Keratinocyte (primary cell): Measurements from ENCODE around the gene PIK3AP1. TPM values are rescaled to one million over a fixed set of nuclear protein-coding genes. Genes with fewer than 3 reads are reported as not detected.

Source experiments
- DNase-seq: peaks from one replicate; pipeline ENCODE4 v3.0.0-alpha.2; 2011; ENCODE audit warnings: low read depth, missing footprints, low spot score
- FAIRE-seq: peaks from 2 replicates; lab custom pipeline; 2011; peaks lifted over from hg19 to GRCh38; lab: Jason Lieb, UNC
- H2AFZ ChIP-seq: 2 replicates; pipeline ENCODE4 v1.6.0; 2012; ENCODE audit warnings: low read length, control low read depth, inconsistent platforms; ENCODE audit not compliant: control insufficient read depth
- H3K27ac ChIP-seq: 2 replicates; pipeline ENCODE4 v1.5.1; 2011; ENCODE audit warnings: low read length; ENCODE audit not compliant: control insufficient read depth, insufficient read depth
- H3K27me3 ChIP-seq: 3 replicates; pipeline ENCODE4 v1.6.0; 2011; ENCODE audit warnings: low read length; ENCODE audit not compliant: control insufficient read depth, insufficient read depth; ENCODE audit errors: extremely low read depth
- H3K36me3 ChIP-seq, 2 experiments: 2 replicates in 1 of 2; 3 replicates in 1 of 2; pipeline ENCODE4 v1.5.1; 2011; ENCODE audit warnings: low read length in 2 of 2, mild to moderate bottlenecking in 1 of 2; ENCODE audit not compliant: control insufficient read depth in 2 of 2, insufficient read depth in 2 of 2; ENCODE audit errors: extremely low read depth in 1 of 2
- H3K4me1 ChIP-seq: 3 replicates; pipeline ENCODE4 v1.5.1; 2011; ENCODE audit warnings: low read length; ENCODE audit not compliant: control insufficient read depth, insufficient read depth; ENCODE audit errors: extremely low read depth
- H3K4me2 ChIP-seq: 3 replicates; pipeline ENCODE4 v1.6.0; 2011; ENCODE audit warnings: low read depth, low read length; ENCODE audit not compliant: control insufficient read depth, insufficient read depth; ENCODE audit errors: extremely low read depth
- H3K4me3 ChIP-seq, 3 experiments: fragments of 200-600 bp in 1 of 3; sonication (generic) in 1 of 3; 2 replicates in 2 of 3; 3 replicates in 1 of 3; pipeline ENCODE4 v1.5.1; 2011 to 2016; ENCODE audit warnings: low read length in 3 of 3, mild to moderate bottlenecking in 3 of 3, control low read depth in 2 of 3, inconsistent platforms in 1 of 3, low read depth in 1 of 3, mixed read lengths in 1 of 3, mixed run types in 1 of 3, moderate library complexity in 1 of 3; ENCODE audit not compliant: control insufficient read depth in 2 of 3, insufficient read depth in 2 of 3; ENCODE audit errors: extremely low read depth in 1 of 3
- H3K79me2 ChIP-seq: 2 replicates; pipeline ENCODE4 v1.6.0; 2012; ENCODE audit warnings: low read length; ENCODE audit not compliant: control insufficient read depth, insufficient read depth
- H3K9ac ChIP-seq: 3 replicates; pipeline ENCODE4 v1.6.0; 2011; ENCODE audit warnings: low read length; ENCODE audit not compliant: control insufficient read depth, insufficient read depth; ENCODE audit errors: extremely low read depth
- H3K9me1 ChIP-seq: 3 replicates; pipeline ENCODE4 v1.6.0; 2011; ENCODE audit warnings: low read length; ENCODE audit not compliant: control insufficient read depth, insufficient read depth; ENCODE audit errors: extremely low read depth
- H3K9me3 ChIP-seq: 2 replicates; pipeline ENCODE4 v1.5.1; 2012; ENCODE audit warnings: low read depth, low read length; ENCODE audit not compliant: control insufficient read depth
- H4K20me1 ChIP-seq: 3 replicates; pipeline ENCODE4 v1.6.0; 2011; ENCODE audit warnings: low read length; ENCODE audit not compliant: control insufficient read depth, insufficient read depth; ENCODE audit errors: extremely low read depth
- EZH2 ChIP-seq: IDR thresholded peaks from one replicate; pipeline ENCODE4 v1.6.1; 2012; ENCODE audit warnings: inconsistent platforms, mild to moderate bottlenecking, low read length, moderate library complexity
- dilution Hi-C: fragments of 300-500 bp; cut with MboI; formaldehyde crosslinking; loops from one replicate; pipeline ENCODE4 v1.7.0; 2020; ENCODE audit warnings: low sequenced_read_pairs; ENCODE audit not compliant: extremely low pct_ligation_motif_present
- polyA plus RNA-seq, 5 experiments: library from polyadenylated mRNA; depleted of rRNA in 3 of 5; stranded (reverse) in 3 of 5; stranded (forward) in 1 of 5; unstranded in 1 of 5; fragments of >200 nt; gene quantifications; 1 replicate in 1 of 5; 2 replicates in 3 of 5; 3 replicates in 1 of 5; pipeline versions ENCODE4 v1.2.1 to v1.2.3, GENCODE V29; 2011 to 2012; ENCODE audit warnings: missing spikeins in 2 of 5, low read depth in 1 of 5, low replicate concordance in 1 of 5
- TF ChIP-seq, protein P1 (sequence below), 3 experiments: IDR thresholded peaks in 1 of 3; conservative IDR thresholded peaks in 1 of 3; optimal IDR thresholded peaks in 1 of 3; 2 replicates in 2 of 3; 3 replicates in 1 of 3; pipeline versions ENCODE3 to v1.5.1; 2011; ENCODE audit warnings: low read length in 3 of 3, mild to moderate bottlenecking in 3 of 3, moderate library complexity in 2 of 3, control low read depth in 1 of 3, inconsistent platforms in 1 of 3; ENCODE audit not compliant: insufficient read depth in 2 of 3; ENCODE audit errors: extremely low read depth in 1 of 3

PIK3AP1 gene
- polyA plus RNA-seq, 1 donor (not counting 4 experiments of a cell fraction or from before 2014, with no cell fraction given), result not detected

DNA sequence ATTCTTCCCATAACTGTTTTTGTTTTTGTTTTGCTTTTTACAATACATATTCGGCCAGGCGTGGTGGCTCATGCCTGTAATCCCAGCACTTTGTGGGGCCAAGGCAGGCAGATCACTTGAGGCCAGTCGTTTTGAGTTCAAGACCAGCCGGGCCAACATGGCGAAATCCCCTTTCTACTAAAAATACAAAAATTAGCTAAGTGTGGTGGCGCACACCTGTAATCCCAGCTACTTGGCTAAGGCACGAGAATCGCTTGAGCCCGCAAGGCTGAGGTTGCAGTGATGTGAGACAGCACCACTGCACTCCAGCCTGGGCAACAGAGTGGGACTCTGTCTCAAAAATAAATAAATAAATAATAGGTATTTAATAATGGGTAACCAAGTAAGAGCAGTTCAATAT is 135.8 kb downstream of the PIK3AP1 start:
- FAIRE-seq, result no peak
- peak overlapping the region in 2 of 3 experiments; percentile 97 to 99 for H3K4me3 ChIP-seq
- H3K27ac ChIP-seq, result no peak overlapping the region

DNA sequence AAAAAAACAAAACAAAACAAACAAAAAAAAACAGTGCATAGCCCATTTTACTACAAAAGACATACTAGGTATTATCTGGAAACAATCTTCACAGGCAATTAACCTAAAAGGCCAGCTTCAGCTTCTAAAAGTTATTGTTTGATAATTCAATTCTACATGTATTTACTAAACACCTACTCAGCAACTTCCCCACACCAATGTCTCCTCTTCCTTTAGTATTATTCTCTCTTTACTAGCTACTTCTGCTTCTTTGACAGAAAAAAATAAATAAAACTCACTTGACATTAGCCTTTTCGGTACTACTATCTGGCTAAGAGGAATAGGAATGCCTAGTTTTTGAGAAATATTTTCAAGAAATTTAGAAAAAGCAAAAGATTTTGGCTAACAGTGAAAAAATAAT is 136.3 kb downstream of the PIK3AP1 start:
- Histone ChIP-seq H4K20me1 (peaks cover 8% of the 10 kb centered on the region), H3K4me3 (no peak overlapping the region), H3K4me2 (no peak overlapping the region), H3K27me3 (no peaks in the 10 kb centered on the region), H2AFZ (no peak overlapping the region), H3K9me1 (no peaks in the 10 kb centered on the region), H3K27ac (no peak overlapping the region), H3K4me1 (peaks cover 16% of the 10 kb centered on the region), H3K9ac (no peak overlapping the region), H3K79me2 (peaks cover 76% of the 10 kb centered on the region), H3K36me3 (peaks cover 0 to 2% of the 10 kb centered on the region in 2 experiments), H3K9me3 (no peaks in the 10 kb centered on the region)
- dilution Hi-C loops, result no loop called here
- no peak for FAIRE-seq
- TF ChIP-seq, protein P1, sequence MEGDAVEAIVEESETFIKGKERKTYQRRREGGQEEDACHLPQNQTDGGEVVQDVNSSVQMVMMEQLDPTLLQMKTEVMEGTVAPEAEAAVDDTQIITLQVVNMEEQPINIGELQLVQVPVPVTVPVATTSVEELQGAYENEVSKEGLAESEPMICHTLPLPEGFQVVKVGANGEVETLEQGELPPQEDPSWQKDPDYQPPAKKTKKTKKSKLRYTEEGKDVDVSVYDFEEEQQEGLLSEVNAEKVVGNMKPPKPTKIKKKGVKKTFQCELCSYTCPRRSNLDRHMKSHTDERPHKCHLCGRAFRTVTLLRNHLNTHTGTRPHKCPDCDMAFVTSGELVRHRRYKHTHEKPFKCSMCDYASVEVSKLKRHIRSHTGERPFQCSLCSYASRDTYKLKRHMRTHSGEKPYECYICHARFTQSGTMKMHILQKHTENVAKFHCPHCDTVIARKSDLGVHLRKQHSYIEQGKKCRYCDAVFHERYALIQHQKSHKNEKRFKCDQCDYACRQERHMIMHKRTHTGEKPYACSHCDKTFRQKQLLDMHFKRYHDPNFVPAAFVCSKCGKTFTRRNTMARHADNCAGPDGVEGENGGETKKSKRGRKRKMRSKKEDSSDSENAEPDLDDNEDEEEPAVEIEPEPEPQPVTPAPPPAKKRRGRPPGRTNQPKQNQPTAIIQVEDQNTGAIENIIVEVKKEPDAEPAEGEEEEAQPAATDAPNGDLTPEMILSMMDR (optimal IDR thresholded peaks at IDR 0.05 in 1 of 3, IDR thresholded peaks at IDR 0.05 in 1 of 3, conservative IDR thresholded peaks at IDR 0.05 in 1 of 3; ENCODE audit: extremely low read depth in 1 of 3, insufficient read depth in 2 of 3, low read length in 3 of 3), result no peak
- TF ChIP-seq EZH2, result no peak
- DNase-seq, result no peak

More for the DNA sequence above, 135.8 kb downstream of the PIK3AP1 start:
- H3K9ac ChIP-seq, result no peak overlapping the region
- no peaks in the 10 kb centered on the region for H3K27me3 ChIP-seq
- H3K9me1 ChIP-seq, result no peaks in the 10 kb centered on the region
- no peaks in the 10 kb centered on the region for H3K9me3 ChIP-seq
- peaks cover 0 to 2% of the 10 kb centered on the region in 2 experiments for H3K36me3 ChIP-seq
- H2AFZ ChIP-seq, result no peak overlapping the region
- no peak for DNase-seq
- H3K4me1 ChIP-seq, result peaks cover 20% of the 10 kb centered on the region
- H3K4me2 ChIP-seq, result peak overlapping the region; percentile 98
- dilution Hi-C loops, result no loop called here
- no peak for TF ChIP-seq EZH2
- TF ChIP-seq, protein P1 (optimal IDR thresholded peaks at IDR 0.05 in 1 of 3, IDR thresholded peaks at IDR 0.05 in 1 of 3, conservative IDR thresholded peaks at IDR 0.05 in 1 of 3; ENCODE audit: extremely low read depth in 1 of 3, insufficient read depth in 2 of 3, low read length in 3 of 3), result no peak
- H4K20me1 ChIP-seq, result peaks cover 8% of the 10 kb centered on the region
- peaks cover 71% of the 10 kb centered on the region for H3K79me2 ChIP-seq
